GM19397 (cell line): Measurements from ENCODE around the gene NUDT21.
"Not testable (repeated sequence)": the region's sequence is repeated elsewhere in the genome, so short reads cannot be mapped to it uniquely, and the experiment has no call there.

Experiments used
- ATAC-seq: cut with Tn5 transposase; IDR thresholded peaks from one replicate; pipeline ENCODE4 v1.9.1; 2021; ENCODE audit warnings: mild to moderate bottlenecking, moderate library complexity; ENCODE audit not compliant: unreplicated experiment

Gene NUDT21

GRCh38 chr16:56419740-56420548 lies 31.2 kb downstream of the NUDT21 start:
- ATAC-seq, result no peak

GRCh38 chr16:56417138-56417537 lies 34.0 kb downstream of the NUDT21 start:
- no peak for ATAC-seq

DNA sequence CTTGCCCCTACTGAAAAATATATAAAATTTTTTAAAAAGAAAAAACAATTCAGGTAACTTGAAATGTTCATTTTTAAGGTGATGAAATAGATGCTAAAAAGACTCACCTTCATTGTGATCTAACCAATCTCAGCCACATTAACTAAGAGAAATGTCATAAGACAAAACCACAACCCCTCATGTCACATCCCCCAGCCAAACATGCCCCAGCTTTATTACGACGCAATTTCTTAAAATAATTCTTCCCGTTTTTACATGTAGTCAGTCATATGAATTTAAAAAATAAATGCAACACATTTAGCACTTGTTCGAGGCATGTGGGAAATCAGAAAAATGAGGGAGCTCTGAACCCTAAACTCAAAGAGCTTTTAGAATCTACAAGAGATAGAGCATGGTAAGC lies 35.3 kb downstream of the NUDT21 start:
- no peak for ATAC-seq

DNA sequence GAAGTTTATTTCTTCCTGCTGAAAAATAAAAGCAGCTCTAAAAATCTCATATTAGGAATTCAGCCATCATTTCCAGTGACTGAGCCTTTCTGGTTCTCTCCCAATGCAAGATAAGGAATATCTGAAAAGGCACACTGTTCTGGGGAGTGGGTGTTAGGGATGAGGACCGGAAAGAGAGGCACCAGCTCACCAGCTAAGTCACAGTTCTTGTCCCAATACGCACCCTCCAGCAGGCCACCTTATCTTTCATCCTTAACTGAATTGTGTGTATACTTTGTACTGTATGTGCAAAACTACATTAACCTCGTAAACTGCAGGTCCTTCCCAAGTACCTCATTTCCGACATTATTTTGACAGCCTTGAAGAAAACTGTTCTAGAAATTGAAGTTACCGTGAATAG lies 36.8 kb downstream of the NUDT21 start:
- no peak for ATAC-seq

DNA sequence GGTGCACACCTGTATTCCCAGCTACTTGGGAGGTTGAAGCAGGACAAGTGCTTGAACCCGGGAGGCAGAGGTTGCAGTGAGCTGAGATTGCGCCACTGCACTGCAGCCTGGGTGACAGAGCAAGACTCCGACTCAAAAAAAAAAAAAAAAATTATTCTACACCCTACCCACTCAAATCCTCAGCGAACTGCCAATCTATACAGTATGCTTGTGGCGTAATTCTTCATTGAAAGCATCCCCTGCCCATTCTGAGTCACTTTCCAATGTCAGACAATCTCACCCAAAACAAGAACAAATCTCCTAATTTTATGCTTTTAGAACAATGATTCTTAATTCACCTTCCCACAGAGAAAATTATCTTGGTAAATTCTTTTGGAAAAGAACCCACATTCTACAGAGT lies 37.8 kb downstream of the NUDT21 start:
- no peak for ATAC-seq

DNA sequence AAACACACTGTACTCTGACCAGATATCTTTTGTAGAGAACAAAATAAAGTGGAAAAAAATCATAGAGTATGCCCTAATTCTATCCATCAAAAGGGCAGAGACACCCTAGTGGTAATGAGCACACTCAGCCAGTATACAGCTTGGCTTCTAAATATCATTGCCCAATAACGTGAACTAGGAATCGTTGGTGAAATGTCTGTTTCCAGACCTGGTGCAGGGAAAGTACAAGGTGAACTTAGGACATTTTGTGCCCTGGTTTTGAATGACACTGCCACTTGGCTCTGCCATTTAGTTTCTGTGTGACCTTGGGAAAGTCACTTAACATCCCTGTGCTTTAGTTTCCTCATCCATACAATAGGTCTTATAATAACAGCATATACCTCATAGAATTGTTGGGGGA lies 39.5 kb downstream of the NUDT21 start:
- no peak for ATAC-seq

- no peak for ATAC-seq
Measured at GRCh38 chr16:56411123-56411522, 40.0 kb downstream of the NUDT21 start.

- no peak for ATAC-seq
Measured at GRCh38 chr16:56409195-56409594, 41.9 kb downstream of the NUDT21 start.

DNA sequence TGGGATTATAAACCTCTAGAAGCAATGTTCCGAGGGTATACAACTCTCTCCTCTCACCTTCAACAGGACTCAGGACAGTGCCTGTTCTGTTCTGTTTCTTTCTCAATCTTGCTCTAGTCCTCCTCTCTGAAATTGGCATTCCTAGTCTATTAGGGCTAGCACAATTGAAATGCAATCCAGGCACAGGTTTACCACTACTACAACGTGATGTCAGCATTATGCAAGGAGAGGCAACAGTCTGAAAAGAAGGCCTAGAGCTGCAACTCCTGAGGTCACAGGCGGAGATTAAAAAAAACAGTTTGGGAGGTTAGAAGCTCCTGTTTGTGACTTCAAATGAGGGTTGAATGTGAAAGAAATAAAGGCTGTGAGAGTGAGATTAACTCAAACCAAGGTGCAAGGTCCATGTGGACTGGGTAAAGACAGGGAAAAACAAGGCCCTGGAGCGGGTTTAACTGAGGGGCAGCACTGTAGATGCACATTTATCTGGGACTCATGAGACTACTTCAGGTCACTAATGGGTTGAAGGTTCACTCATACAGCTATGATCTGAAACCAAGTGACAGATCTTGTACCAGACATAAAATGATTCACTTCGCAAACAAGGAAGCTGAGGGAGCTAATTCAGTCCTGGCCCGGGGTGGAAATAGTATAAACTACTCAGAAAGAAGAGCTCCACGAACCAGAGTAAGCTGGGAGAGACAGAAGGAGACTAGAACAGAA lies 42.6 kb downstream of the NUDT21 start:
- ATAC-seq, result no peak

DNA sequence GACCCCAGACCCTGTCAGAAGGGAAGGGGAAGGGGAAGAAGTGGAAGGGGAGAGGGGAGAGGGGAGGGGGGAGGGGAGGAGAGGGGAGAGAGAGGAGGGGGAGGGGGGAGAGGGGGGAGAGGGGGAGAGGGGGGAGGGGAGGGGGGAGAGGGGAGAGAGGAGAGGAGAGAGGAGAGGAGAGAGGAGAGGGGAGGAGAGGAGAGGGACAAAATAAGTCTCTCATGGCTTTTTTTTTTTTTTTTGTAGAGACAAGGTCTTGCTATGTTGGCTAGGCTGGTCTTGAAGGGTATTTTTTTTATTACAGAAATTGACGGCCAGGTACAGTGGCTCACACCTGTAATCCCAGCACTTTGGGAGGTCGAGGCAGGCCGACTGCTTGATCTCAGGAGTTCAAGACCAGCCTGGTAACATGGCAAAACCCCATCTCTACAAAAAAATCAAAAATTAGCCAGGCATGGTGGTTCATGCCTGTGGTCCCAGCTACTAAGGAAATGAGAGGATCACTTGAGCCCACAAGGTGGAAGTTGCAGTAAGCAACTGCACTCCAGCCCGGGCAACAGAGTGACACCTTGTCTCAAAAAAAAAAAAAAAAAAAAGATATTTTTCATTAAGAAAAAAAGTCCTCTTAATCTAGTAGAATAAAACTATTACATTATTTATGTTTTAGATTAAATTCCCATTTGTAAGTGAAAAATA lies 45.0 kb downstream of the NUDT21 start:
- ATAC-seq, result no peak

DNA sequence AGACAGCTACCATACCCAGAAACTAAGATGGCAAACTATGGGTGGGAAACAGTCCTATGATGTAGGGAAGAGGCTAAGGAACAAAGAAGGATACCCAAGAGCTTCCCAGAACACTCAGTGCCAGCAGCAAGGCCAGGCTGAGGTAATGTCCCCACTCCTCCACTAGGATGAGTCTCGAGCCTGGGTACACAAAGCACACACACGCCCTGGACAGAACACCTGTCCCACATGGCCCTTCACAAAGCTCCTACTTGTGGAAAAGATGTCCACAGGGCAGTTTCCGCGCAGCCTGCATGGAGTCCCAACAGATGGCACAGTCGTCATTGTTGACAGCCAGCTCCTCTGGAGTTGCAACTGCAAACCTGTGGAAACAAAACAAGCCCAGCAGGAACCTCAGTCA lies 49.6 kb downstream of the NUDT21 start:
- ATAC-seq, result no peak

GRCh38 chr16:56400458-56400857 lies 50.7 kb downstream of the NUDT21 start:
- no peak for ATAC-seq

DNA sequence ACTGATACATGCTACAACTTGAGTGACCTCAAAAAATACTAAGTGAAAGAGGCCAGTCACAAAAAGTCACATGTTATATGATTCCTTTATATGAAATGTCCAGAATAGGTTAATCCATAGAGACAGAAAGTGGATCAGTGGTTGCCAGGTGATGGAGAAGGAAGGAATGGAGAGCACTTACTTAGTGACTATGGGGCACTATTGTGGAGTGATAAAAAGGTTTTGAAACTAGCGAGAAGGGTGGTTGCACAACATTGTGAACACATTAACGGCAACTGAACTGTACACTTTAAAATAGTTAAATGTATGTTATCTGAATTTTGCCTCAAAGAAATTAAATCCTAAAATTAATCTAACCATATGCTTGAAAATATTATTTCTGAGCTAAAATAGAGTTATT lies 51.6 kb downstream of the NUDT21 start:
- ATAC-seq, result no peak

- ATAC-seq, result no peak
Measured at GRCh38 chr16:56399047-56399446, 52.1 kb downstream of the NUDT21 start.

DNA sequence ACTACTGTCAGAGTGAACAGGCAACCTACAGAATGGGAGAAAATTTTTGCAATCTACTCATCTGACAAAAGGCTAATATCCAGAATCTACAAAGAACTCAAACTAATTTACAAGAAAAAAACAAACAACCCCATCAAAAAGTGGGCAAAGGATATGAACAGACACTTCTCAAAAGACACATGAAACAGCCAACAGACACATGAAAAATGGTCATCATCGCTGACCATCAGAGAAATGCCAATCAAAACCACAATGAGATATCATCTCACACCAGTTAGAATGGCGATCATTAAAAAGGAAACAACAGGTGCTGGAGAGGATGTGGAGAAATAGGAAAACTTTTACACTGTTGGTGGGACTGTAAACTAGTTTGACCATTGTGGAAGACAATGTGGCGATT lies 54.4 kb downstream of the NUDT21 start:
- ATAC-seq, result not testable (repeated sequence)

DNA sequence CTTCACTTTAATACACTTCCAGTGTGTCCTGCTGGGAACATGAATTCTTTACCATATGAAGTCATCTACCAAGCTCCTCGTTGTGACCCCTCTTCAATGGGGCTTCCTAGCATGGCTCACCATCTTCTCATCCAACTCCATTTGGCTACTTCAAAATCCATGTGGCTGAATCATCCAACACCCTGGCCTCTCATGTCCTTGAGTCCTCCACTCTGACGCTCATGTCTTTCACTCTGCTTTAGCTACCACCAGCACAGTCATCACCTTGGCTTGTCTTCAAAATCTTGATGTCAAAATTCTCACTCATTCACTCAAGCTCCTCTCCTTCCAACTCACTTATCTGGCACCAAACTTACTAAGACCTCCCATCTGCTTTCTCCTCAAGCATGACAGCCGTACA lies 61.6 kb downstream of the NUDT21 start:
- ATAC-seq, result no peak

DNA sequence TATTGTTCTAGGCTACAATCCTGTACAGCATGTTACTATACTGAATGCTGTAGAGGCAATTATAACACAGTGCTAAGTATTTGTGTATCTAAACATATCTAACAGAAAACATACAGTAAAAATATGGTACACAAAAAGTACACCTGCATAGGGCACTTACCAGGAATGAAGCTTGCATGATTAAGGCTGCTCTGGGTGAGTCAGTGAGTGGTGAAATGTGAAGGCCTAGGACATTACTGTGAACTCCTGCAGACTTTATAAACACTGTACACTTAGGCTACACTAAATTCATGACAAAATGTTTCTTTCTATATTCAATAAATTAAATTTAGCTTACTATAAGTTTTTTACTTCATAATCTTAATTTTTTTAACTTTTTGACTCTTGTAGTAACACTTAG lies 62.9 kb downstream of the NUDT21 start:
- no peak for ATAC-seq

DNA sequence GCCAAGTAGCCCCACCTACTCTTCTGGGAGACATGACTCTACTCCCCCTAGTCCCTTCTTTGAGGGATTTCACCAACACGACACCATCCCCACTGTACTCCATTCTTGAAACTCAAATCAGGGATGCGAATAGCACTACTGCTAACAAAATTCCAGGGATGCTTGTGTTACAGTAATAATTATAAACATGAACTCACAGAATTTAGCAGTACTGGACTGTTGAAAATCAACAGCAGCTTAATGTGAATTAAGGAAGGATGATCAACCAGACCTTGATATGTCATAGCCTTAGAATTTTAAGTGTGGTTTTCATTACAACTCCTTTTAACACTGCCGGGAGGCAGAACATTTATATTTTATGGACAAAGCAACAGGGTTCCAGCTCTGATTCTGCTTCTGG lies 63.7 kb downstream of the NUDT21 start:
- no peak for ATAC-seq

DNA sequence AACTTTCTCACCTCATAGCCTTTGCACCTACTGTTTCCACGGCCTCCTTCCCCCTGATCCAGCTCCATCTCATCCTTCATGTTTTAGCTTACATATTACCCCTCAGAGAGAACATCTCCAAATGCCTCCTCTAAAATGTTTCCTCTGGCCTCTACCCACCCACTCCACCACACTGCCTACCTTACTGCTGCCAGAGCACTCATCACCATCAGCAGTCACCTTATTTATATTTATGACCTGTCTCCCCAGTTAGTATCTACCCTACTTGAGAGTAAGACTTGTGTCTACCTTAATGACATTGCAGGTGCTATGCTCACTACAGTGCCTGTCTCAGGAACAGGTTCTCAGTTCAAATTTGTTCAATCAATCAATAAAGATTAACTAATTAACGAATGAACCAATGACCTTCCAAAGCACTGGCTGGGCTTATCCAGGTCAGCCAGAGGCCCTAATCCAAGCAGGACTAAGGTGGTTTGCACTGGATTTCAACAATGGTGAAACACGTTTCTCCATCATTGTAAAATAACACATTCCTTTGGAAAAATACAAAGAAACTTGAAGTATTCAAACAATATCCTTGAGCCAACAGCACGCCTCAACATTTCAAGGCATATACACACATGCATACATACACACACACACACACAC lies 66.9 kb downstream of the NUDT21 start:
- no peak for ATAC-seq

- ATAC-seq, result no peak
Measured at GRCh38 chr16:56382901-56383355, 68.2 kb downstream of the NUDT21 start.

DNA sequence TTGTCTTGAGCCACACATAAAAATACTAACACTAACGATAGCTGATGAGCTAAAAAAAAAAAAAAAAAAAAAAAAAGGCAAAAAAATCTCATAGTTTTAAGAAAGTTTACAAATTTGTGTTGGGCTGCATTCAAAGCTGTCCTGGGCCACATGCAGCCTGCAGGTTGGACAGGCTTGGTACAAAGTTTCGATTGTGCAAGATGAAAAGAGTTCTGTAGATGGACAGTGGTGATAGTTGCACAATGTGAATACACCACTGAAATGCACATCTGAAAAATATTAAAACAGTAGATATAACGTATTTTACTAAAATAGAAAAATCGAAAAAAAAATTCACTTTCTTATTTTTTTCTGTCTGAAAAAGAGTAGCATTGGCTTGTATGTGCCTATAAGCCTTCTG lies 68.7 kb downstream of the NUDT21 start:
- ATAC-seq, result no peak
